Left ventricle myocardium superior (tissue), 1 donor: ENCODE measurements around the gene COLEC11. TPM values are rescaled to one million over a fixed set of nuclear protein-coding genes. Genes with fewer than 3 reads are reported as not detected.
"Not testable (repeated sequence)": the region's sequence is repeated elsewhere in the genome, so short reads cannot be mapped to it uniquely, and the experiment has no call there.

Source experiments
- ATAC-seq: fragments of 200-7000 bp; cut with Tn5 transposase; one replicate; pipeline ENCODE4 v1.9.1; 2020; ENCODE audit warnings: mild to moderate bottlenecking, moderate library complexity
- DNase-seq: peaks from one replicate; pipeline ENCODE4 v3.0.0-alpha.2; 2020
- intact Hi-C: fragments of 100-400 bp; cut with micrococcal nuclease; formaldehyde crosslinking; loops from one replicate; pipeline ENCODE4 v1.11.0; 2022
- total RNA-seq: library from RNA; stranded (reverse); fragmentation: NEBNext Ultra II Directional; extraction: Animal tissue kit (Norgen Biotek cat#: 25700); gene quantifications from one replicate; pipeline ENCODE4 v1.2.1, GENCODE V29; 2021
- donor health status: DM: no; HTN: yes; CAD: no; lungs with severe emphysema.

COLEC11 gene
- total RNA-seq, 1 donor from 2014 or later: 2.1 TPM

GRCh38 chr2:3633982-3634595, 39.2 kb downstream of the COLEC11 start:
- DNase-seq (no peak), ATAC-seq (no peak)
- intact Hi-C loops: no loop called here

DNA sequence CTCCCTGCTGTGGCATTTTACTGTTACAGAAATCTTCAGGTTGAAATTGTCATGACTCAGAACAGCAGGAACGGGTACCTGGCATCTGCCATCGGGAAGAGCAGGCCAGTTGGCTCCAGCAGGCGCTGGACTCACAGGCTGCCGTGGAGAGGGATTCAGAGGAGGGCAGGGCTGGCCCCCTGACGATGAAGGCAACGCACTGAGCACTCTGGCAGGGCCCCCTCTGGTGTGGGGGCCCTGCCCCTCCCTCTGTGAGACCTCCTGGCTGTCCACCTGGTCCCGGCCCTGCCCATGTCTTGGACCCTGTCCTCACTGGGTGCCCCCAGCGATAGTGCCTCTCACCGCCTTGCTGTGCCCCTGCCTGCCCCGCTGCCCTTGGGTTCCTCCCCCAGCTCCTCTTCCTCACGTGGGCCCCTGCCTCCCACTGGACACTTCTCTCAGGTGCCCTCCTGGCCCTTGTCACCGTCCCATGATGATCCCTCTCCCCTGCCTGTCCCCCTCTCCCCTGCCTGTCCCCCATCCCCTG, 39.7 kb downstream of the COLEC11 start:
- no peak for DNase-seq
- intact Hi-C loops: no loop called here
- no peak for ATAC-seq

DNA sequence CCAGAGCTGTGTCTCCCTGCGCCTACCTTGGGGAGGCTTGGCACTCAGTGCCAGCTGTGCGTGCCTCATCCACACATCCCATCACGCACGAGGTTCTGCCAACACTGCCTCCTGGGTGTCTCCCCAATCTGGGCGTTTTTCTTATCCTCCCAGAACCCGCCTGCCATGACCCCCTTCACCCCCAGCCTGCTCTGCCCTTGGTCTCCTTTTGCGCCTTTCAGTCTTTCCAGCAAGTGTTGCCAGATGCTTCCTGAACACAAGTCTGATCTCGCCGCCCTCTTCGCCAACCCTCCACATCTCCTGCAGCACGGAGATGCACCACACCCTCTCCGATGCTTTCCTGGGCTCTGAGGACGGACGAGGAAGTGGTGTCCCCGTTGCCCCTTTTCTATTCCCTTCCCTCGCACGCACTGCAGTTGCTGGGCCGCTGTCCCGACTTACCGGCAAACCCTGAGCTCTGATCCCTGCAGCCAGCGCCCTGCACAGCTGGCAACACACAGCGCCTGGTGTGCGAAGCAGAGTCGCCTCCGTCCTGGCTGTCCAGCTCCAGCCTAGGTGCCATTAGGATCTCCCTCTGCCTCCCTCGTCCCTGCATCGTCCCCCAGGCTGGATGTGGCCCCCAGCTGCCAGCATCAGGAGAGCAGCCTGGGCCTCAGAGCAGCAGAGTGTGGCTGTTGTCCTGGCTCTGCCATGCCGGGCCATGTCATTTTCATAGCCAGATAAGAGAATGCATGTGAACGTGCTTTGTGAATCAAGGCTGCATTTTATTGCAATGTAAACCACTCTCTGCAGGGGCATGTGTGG, 40.5 kb downstream of the COLEC11 start:
- ATAC-seq (no peak), DNase-seq (no peak)
- intact Hi-C loops: no loop called here

DNA sequence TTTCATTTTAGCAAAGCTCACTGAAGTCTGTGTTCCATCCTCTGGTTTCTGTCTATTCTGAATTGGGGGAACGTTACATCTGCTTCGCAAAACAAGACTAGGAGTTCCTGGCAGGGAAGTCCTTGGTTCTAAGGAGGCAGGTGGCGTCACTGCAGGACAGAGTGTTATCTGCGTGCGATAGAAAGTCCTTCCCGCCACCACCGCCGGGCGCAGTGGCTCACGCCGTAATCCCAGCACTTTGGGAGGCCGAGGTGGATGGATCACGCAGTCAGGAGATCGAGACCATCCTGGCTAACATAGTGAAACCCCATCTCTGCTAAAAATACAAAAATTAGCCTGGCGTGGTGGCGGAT, 41.0 kb downstream of the COLEC11 start:
- intact Hi-C loops, ATAC-seq, DNase-seq: not testable (repeated sequence)

DNA sequence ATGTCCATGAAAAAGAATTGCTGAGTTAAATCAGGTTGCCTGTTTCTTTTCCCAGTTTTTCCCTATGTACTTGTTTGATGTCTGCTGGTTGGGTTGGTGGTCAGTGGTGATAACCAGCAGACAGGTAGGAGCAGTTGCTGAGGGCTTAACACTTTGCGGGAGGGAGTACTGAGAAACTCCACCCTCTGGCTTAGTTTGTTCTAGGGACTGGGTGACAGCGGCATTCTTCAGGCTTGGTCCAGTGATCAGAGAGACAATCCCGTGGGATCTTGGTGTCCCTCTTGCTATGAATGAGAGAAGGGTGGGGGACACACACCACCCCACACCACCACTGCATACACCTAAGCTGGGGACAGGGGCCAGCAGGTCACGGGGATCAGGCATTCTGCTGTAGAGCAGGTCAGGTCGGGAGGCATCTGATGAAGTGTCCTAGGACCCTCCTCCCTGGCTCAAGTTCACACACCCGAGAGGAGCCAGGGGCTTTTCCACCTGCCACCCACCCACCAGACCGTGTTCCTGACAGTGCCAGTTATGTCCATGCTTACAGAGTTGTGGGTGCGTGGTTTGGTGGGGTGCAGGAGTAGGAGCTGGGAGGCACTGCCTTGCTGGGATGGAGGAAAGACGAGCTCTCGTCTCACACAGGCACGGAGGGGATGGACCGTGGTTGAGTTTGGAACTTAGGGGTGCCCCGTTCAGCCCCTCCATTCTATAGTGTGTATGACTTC, 41.8 kb downstream of the COLEC11 start:
- DNase-seq (no peak), ATAC-seq (no peak)
- intact Hi-C loops: no loop called here

DNA sequence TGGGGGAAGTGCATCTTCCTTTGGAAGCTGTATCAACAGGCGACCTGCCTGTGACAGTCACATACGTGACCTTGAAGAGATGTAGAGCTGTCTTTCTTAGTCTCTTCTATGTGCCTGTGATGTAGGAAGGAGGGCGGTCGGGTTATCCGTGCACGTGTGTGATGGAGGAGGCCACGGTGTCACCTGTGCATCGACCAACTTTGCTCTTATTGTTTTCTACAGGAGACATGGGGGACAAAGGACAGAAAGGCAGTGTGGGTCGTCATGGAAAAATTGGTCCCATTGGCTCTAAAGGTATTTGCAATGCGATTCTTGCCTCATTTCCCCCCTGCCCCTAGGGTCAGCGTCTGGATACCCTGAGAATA, 42.4 kb downstream of the COLEC11 start:
- intact Hi-C loops: no loop called here
- ATAC-seq (no peak), DNase-seq (no peak)

DNA sequence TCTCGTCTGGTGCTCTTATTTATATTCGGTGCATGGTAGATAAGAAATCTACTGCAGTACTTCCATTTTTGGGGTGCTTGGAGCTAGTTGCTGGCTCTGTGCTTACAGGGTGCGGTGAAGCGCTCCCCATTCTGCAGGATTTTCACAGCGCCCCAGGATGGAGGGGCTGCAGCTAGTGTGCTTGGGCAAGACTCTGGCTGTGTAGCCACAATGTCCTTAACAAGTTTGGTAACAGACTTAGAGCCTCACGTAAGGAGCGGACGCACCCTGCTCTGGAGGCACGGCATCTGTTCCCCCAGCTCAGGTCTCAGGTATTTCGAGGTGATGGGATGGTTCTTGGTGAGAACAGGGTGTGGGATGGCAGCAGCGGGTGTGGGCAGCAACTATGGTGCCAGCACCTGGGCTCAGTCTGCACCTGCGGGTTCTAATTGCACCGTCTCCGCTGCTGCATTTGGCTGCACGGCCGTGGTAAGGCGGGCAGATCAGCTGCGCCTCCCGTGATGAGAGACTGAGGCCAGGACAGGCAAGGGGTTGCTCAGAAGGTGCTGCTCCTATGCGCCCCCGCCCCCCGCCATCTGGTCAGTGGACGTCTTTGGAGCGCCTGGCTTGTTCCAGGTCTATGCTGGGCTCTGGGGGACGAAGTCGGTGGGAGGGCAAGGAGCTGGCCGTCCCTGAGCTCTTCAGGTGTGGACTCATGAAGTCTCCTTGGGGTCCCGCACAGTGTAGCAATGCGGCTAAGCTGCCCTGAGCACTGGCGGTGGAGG, 43.0 kb downstream of the COLEC11 start:
- intact Hi-C loops: no loop called here
- ATAC-seq (no peak), DNase-seq (no peak)

DNA sequence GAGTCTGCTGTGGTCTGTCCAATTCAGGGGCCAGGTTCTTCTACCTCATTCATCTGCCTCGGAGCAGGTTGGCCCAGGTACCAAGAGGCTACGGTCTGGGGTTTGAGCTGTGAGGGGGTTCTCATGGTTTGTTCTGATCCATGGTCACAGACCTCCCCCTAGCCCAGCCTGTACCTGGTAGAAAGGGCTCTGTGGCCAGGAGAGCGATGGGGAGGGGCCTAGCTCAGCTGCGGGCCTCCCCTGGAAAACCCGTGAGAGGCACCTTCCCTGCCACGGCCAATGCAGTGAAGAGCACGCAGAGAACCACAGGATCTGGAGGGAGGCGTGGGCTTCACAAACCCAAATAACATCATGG, 43.5 kb downstream of the COLEC11 start:
- ATAC-seq (no peak), DNase-seq (no peak)
- intact Hi-C loops: no loop called here

DNA sequence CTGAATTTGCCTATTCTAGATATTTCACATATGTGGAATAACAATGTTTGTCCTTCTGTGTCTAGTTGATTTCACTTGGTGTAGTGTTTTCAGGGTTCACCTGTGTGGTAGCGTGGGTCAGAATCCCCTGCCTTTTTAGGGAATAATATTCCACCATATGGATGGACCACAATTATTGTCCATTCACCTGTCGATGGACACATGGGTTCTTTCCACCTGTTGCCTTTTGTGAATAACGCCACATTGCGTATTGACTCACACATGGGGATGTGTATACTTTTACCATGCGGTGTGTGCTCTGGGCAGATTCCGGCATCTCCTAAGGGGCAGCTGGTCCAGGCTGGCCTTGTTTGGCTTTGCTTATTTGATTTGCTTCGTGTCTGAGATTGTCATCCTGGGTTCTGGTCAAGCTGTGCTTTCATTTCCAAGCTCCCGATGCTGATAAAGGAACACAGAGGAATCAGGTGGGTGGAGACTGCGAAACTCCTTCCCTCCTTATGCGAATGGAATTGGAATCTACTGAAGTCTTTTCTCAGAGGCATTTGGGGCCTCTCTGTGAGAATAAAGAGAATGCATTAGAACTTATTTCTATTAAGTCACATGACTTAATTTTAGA, 44.2 kb downstream of the COLEC11 start:
- intact Hi-C loops: no loop called here
- no peak for DNase-seq
- no peak for ATAC-seq

- intact Hi-C loops: no loop called here
- ATAC-seq (no peak), DNase-seq (no peak)
These were observed 44.7 kb downstream of the COLEC11 start for GRCh38 chr2:3639653-3640052.

DNA sequence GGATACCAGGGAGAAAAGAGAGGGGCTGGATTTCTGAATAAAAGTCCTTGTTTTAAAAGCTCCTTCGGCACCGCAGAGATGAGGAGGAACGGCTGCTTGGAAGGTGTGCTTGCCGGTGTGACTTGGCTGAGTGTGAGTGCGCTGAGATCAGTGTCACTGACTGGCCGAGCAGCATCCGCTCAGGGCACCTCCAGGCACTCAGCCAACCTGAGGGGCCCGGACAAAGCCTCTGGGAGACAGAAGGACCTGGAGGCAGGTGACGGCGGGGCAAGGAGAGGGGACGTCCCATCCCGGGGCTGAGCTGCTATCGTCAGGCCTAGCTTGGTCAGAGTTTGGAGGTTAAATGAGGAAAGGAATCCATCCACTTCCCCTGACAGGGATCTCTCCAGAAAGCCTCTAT, 46.3 kb downstream of the COLEC11 start:
- DNase-seq (no peak), ATAC-seq (no peak)
- intact Hi-C loops: no loop called here

DNA sequence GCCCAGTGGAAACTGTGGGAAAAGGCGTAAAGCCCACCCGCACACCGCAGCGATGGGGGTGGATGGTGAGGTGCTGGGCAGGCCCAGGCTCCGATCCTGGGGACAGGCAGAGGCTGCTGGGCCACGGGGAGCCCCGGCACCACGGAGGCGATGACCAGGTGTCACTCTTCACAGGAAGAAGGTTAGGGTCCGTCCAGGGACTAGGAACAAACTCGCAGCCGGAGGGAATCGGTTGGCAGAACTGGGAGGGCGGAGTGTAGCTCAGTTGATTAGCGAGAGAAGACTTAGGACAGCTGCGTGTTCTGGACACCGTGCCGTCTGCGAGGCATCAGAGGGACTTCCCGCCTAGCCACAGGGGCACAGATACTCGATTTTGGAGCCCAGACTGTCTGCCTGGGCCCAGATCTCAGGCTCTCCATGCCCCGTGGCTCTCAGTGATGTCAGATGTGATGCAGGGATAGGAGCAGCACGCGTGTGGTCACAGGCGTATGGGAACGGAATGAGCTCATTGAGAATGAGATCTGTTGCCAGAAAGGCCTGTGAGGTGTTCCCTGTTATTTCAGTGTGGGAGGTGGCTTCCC, 47.0 kb downstream of the COLEC11 start:
- no peak for DNase-seq
- intact Hi-C loops: no loop called here
- peak; percentile 32 for ATAC-seq

DNA sequence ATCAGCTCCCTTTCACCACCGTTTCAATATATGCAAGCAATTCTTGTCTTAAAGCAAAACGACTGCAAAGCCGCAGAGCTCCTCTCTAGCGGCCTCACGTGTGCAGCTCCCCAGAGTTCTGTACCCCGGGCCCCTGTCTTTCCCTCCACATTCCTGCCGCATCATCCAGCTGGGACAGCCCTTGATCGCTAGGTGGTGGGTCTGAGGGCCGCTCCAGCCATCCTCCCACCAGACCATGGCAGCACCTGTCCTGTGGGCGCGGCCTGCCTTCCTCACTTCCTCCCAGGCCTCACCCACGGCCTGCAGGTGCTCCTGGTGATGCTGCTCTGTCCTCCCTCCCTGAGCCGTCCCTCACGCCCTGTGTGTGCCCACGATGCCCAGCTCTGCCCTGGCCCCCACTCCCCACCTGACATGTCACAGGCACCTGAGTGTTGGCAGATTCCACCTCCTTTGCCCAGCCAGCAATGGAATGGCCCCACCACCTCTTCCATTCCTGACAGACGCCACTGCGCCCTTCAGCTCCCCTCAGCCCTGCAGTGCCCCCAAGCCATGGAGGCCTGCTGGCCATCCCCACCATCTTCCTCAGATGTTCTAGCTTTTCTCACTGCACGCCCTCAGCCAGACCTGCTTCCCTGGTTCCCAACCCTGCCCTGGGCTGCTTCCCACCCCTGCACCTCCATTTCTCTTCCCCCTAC, 47.8 kb downstream of the COLEC11 start:
- DNase-seq (no peak), ATAC-seq (no peak)

DNA sequence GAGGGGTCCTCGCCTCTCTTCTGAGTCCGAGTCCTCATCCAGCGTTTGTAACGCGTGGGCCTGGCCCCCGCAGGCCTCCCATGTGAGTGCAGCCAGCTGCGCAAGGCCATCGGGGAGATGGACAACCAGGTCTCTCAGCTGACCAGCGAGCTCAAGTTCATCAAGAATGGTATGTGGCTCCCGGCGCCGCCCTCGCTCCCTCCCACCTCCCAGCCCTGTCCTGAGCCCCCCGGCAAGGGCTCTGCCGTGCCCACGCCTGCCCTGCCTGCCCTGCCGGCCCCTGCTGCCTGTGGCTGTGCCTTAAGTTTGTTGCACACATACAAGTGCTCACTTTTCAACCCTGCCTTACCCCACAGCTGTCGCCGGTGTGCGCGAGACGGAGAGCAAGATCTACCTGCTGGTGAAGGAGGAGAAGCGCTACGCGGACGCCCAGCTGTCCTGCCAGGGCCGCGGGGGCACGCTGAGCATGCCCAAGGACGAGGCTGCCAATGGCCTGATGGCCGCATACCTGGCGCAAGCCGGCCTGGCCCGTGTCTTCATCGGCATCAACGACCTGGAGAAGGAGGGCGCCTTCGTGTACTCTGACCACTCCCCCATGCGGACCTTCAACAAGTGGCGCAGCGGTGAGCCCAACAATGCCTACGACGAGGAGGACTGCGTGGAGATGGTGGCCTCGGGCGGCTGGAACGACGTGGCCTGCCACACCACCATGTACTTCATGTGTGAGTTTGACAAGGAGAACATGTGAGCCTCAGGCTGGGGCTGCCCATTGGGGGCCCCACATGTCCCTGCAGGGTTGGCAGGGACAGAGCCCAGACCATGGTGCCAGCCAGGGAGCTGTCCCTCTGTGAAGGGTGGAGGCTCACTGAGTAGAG, 48.7 kb downstream of the COLEC11 start:
- no peak for ATAC-seq
- intact Hi-C loops: no loop called here
- DNase-seq: no peak

More for the DNA sequence above, 47.8 kb downstream of the COLEC11 start:
- intact Hi-C loops: no loop called here

DNA sequence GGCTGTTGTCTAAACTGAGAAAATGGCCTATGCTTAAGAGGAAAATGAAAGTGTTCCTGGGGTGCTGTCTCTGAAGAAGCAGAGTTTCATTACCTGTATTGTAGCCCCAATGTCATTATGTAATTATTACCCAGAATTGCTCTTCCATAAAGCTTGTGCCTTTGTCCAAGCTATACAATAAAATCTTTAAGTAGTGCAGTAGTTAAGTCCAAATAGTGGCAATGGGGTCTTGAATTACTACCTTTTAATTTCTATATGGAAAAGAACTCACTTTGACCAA, 49.3 kb downstream of the COLEC11 start:
- intact Hi-C loops: no loop called here
- ATAC-seq: no peak
- no peak for DNase-seq

- DNase-seq: no peak
- intact Hi-C loops: no loop called here
These were observed 50.1 kb downstream of the COLEC11 start for GRCh38 chr2:3644891-3645605.

More at GRCh38 chr2:3644891-3645605, 50.1 kb downstream of the COLEC11 start:
- ATAC-seq: no peak
